EL (cell line): ENCODE results near the gene NELFA.
"Not testable (repeated sequence)": the region's sequence is repeated elsewhere in the genome, so short reads cannot be mapped to it uniquely, and the experiment has no call there.

Experiments
- DNase-seq: peaks from one replicate; pipeline ENCODE4 v3.0.0-alpha.2; 2016

The NELFA gene

GRCh38 chr4:2040391-2041238 lies 31.8 kb upstream of the NELFA start:
- no peak for DNase-seq

- no peak for DNase-seq
Measured at GRCh38 chr4:2036866-2037265, 28.1 kb upstream of the NELFA start.

- no peak for DNase-seq
Measured at GRCh38 chr4:2036327-2036726, 27.6 kb upstream of the NELFA start.

- DNase-seq, result not testable (repeated sequence)
Measured at GRCh38 chr4:2031161-2031560, 22.4 kb upstream of the NELFA start.

DNA sequence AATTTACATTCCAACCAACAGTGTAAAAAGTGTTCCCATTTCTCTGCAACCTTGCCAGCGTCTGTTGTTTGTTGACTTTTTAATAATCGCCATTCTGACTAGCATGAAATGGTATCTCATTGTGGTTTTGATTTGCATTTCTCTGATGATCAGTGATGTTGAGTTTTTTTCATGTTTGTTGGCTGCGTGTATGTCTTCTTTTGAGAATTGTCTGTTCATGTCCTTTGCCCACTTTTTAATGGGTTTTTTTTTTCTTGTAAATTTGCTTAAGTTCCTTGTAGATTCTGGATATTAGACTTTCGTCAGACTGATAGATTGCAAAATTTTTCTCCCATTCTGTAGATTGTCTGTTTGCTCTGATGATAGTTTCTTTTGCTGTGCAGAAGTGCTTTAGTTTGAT lies 18.3 kb upstream of the NELFA start:
- DNase-seq, result peak; percentile 19

- no peak for DNase-seq
Measured at GRCh38 chr4:2025817-2026216, 17.0 kb upstream of the NELFA start.

GRCh38 chr4:2024683-2025082 lies 15.9 kb upstream of the NELFA start:
- DNase-seq, result peak; percentile 36

GRCh38 chr4:2021358-2022018 lies 12.7 kb upstream of the NELFA start:
- DNase-seq, result not testable (repeated sequence)

- no peak for DNase-seq
Measured at GRCh38 chr4:2015008-2015407, 6.2 kb upstream of the NELFA start.

- DNase-seq, result no peak
Measured at GRCh38 chr4:2011583-2011982, 2.8 kb upstream of the NELFA start.

- peak; percentile 61 for DNase-seq
Measured at GRCh38 chr4:2009651-2010233, 968 bp upstream of the NELFA start.

GRCh38 chr4:2008671-2008920 lies 178 bp downstream of the NELFA start:
- peak; percentile 9 for DNase-seq

DNA sequence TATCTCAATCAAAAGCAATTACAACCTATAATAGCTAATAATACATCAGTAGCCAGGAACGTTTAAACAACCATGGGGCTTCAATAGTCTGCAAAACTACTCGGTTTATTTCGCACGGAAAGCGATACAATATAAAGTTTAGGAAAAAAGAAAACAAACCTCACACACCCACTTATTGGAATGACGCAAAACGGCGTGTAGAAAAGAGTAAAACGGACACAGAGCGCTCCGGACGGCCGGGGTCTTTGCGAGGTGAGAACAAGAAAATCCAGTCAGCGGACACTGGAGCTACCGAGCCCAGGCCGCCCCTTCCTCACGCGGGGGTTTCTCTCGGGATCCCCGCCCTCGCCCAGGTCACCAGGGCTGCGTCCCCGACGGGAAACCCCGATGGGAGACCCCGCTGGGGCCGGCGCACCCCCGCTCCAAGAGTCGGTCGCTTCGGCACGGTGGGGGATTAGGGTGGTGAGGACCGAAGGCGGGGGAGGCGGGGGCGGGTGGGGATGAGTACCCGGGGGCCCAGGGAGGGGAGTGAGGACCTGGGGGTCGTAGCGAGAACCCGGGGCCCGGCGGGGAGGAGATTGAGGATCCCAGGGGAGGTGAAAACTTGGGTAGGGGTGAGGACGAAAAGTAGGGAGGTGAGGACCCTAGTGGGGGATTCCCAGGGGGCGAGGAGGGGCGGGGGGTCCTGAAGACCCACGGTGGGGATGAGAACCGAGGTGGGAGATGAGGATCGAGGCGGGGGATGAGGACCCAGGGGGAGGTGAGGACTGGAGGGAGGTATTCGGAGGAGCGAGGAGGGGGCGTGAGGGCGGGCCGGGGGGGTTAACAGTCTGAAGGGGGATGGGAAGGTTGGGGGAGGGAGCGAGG lies 737 bp downstream of the NELFA start:
- DNase-seq, result peak; percentile 16

- no peak for DNase-seq
Measured at GRCh38 chr4:2006956-2007653, 1.7 kb downstream of the NELFA start.

DNA sequence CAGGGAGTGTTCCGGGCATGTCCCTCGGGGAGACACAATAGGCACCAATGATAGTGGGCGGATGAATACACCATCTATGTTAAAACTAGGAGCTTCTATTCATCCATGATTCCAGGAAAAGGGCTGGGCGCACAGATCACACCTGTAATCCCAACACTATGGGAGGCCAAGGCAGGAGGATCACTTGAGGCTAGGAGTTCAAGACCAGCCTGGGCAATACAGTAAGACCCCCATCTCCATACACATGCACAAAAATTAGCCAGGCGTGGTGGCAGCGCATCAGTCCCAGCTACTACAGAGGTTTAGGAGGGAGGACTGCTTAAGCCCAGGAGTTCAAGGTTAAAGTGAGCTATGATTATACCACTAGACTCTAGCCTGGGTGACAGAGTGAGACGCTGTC lies 2.4 kb downstream of the NELFA start:
- no peak for DNase-seq

DNA sequence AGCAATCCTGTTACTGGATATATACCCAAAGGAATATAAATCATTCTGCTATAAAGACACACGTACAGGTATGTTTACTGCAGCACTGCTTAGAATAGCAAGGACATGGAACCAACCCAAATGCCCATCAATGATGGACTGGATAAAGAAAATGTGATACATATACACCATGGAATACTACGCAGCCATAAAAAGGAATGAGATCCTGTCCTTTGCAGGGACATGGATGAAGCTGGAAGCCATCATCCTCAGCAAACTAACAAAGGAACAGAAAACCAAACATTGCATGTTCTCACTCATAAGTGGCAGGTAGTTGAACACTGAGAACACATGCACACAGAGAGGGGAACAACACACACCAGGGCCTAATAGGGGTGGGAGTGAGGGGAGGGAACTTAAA lies 5.4 kb downstream of the NELFA start:
- not testable (repeated sequence) for DNase-seq

DNA sequence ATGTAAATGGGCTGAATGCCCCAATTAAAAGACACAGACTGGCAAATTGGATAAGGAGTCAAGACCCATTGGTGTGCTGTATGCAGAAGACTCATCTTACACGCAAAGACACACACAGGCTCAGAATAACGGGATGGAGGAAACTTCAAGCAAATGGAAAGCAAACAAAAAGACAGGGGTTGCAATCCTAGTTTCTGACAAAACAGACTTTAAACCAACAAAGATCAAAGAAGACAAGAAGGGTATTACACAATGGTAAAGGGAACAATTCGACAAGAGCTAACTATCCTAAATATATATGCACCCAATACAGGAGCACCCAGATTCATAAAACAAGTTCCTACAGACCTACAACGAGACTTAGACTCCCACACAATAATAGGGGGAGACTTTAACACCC lies 9.5 kb downstream of the NELFA start:
- DNase-seq, result not testable (repeated sequence)

GRCh38 chr4:1998296-1998695 lies 10.5 kb downstream of the NELFA start:
- DNase-seq, result no peak

GRCh38 chr4:1997712-1998111 lies 11.1 kb downstream of the NELFA start:
- no peak for DNase-seq

- no peak for DNase-seq
Measured at GRCh38 chr4:1996866-1997611, 11.7 kb downstream of the NELFA start.

DNA sequence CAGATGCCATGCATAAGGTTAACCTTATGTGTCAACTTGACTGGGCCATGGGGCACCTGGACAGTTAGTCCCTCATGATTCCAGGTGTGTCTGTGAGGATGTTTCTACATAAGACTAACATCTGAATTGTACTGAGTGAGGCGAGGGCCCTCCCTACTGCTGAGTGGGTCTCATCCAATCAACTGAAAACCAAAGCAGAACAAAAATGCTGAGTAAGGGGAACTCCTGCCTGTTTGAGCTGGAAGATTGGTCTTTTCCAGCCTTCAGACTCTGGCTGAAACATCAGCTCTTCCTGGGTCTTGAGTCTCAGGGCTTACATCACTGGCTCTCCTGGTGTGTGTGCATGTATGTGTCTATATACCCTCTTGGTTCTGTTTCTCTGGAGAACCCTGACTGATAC lies 13.8 kb downstream of the NELFA start:
- no peak for DNase-seq
